Activated T-helper 1 cell treated with anti-CD3 and anti-CD28 coated beads, Interleukin-12 subunit alpha, Interleukin-12 subunit beta, Interleukin-2, Interleukin-4 antibody, amounts not matched to agents 30 ng/mL and 10 ng/mL and 1 ng/mL, durations not matched to agents 14 hours and 24 hours and 36 hours (primary cell): ENCODE measurements around the gene IFT22. TPM values are rescaled to one million over a fixed set of nuclear protein-coding genes. Genes with fewer than 3 reads are reported as not detected.
"Not testable (repeated sequence)": the region's sequence is repeated elsewhere in the genome, so short reads cannot be mapped to it uniquely, and the experiment has no call there.

ENCODE experiments used
- DNase-seq: peaks from one replicate; pipeline ENCODE4 v3.0.0; 2021; ENCODE audit warnings: low spot score
- H3K27ac Mint-ChIP-seq: one replicate; pipeline ENCODE4 v1.8.0; 2021; ENCODE audit warnings: mild to moderate bottlenecking, mixed read lengths
- H3K27me3 Mint-ChIP-seq: one replicate; pipeline ENCODE4 v1.8.0; 2022; ENCODE audit warnings: mild to moderate bottlenecking, moderate library complexity, mixed read lengths; ENCODE audit not compliant: insufficient read depth
- H3K36me3 Mint-ChIP-seq: one replicate; pipeline ENCODE4 v1.8.0; 2021; ENCODE audit warnings: low read depth, mixed read lengths
- H3K4me1 Mint-ChIP-seq: one replicate; pipeline ENCODE4 v1.8.0; 2021; ENCODE audit warnings: low read depth, mixed read lengths
- H3K4me3 Mint-ChIP-seq: one replicate; pipeline ENCODE4 v1.8.0; 2021; ENCODE audit warnings: mild to moderate bottlenecking, moderate library complexity, mixed read lengths
- H3K9me3 Mint-ChIP-seq: one replicate; pipeline ENCODE4 v1.8.0; 2021; ENCODE audit warnings: mixed read lengths
- intact Hi-C: fragments of 100-400 bp; cut with micrococcal nuclease; formaldehyde crosslinking; loops from one replicate; pipeline ENCODE4 v1.15.1; 2024
- total RNA-seq: library from RNA; stranded (reverse); gene quantifications from 2 replicates; pipeline ENCODE4 v1.2.3, GENCODE V29; 2022

IFT22 gene
- total RNA-seq, 1 donor from 2014 or later, result 4.4 TPM

DNA sequence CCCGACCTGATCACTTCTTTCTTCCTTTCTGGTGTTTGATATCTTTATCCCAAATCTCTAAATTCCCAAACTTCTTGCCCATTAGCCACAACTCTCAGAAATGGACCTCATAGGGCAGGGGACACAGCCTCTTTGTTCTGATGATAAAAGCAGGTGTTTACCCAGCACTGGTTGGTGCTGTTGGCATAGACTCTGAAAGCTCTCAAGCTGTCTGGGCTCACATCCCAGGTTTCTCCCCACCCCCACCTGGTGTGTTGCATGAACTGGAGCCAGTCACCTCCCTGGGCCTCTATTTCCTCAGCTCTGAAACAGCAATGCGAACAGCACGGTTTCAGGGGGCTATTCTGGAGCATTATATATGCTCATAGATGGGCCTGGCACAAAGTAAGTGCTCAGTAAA lies 35.7 kb downstream of the IFT22 start:
- not testable (repeated sequence) for H3K27ac Mint-ChIP-seq, H3K36me3 Mint-ChIP-seq, H3K9me3 Mint-ChIP-seq, H3K4me3 Mint-ChIP-seq, DNase-seq
- Mint-ChIP-seq H3K4me1 (peaks cover 21% of the 10 kb centered on the region), H3K27me3 (peaks cover 19% of the 10 kb centered on the region)
- intact Hi-C loops, result loop anchor here (10.0 kb wide), 1 partner anchor 391 kb away; the partner anchor contains the start of gene ACHE

- Mint-ChIP-seq H3K27me3 (peaks cover 14% of the 10 kb centered on the region), H3K4me3 (no peak overlapping the region), H3K27ac (no peak overlapping the region), H3K36me3 (no peaks in the 10 kb centered on the region), H3K9me3 (no peaks in the 10 kb centered on the region), H3K4me1 (peaks cover 16% of the 10 kb centered on the region)
- DNase-seq, result no peak
- intact Hi-C loops, result loop anchor here (10.0 kb wide), 1 partner anchor 390 kb away; the partner anchor contains the start of gene ACHE
These were observed 36.4 kb downstream of the IFT22 start for GRCh38 chr7:101285171-101285570.

DNA sequence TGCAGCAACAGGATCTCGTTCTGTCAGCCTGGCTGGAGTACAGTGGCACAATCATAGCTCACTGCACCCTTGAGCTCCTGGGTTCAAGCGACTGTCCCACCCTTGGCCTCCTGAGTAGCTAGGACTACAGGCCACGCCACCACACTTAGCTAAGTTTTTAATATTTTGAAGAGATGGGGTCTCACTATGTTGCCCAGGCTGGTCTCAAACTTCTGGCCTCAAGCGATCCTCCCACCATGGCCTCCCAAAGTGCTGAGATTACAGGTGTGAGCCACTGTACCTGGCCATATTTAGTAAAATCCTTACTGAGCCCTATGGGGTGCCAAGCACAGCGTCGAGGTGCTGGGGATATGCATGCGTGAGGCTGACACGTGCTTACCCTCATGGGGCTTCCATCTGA lies 40.7 kb downstream of the IFT22 start:
- not testable (repeated sequence) for H3K27me3 Mint-ChIP-seq, H3K9me3 Mint-ChIP-seq, H3K4me1 Mint-ChIP-seq, H3K27ac Mint-ChIP-seq, DNase-seq, H3K4me3 Mint-ChIP-seq, H3K36me3 Mint-ChIP-seq
- intact Hi-C loops, result loop anchor here (10.0 kb wide), 1 partner anchor 386 kb away; the partner anchor contains the start of gene ACHE

DNA sequence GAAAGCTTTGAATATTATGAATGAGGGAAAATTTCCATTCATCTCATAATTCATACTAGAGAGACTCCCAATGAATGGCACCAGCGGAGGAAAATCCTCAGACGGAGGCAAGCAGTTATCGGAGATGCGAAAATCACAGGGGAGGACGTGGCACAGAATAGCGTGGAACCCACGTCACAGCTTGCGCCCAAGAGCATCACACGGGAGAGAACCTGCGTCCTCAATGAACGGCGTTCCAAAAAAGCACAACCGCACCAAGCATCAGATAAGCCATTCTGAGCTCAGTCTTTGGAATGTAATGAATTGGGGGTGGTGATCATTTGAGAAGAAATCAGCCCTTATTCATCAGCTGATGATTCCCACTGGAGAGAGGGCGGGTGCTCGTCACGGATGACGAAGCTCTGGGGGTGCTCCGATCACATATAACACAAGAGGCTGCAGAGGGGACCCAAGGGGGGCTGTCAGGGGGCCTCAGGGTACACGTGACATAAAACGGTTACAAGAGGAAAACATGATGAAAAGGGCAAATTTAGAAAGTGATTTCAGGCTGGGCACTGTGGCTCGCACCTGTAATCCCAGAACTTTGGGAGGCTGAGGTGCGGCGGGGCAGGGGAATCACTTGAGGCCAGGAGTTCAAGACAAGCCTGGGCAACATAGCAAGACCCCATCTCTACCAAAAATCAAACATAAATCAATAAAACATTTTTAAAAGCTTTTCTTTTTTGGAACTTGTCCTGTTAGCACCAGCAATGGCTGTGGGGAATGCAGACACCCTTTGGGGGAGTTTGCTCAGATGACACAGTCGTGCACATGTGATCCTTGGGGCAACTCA lies 42.9 kb downstream of the IFT22 start:
- intact Hi-C loops, result no loop called here
- H3K27ac Mint-ChIP-seq, result peak overlapping the region; percentile 18
- H3K36me3 Mint-ChIP-seq, result no peaks in the 10 kb centered on the region
- no peak overlapping the region for H3K4me3 Mint-ChIP-seq
- peaks cover 7% of the 10 kb centered on the region for H3K4me1 Mint-ChIP-seq
- no peak for DNase-seq
- no peaks in the 10 kb centered on the region for H3K9me3 Mint-ChIP-seq
- H3K27me3 Mint-ChIP-seq, result peaks cover 5% of the 10 kb centered on the region

GRCh38 chr7:101277155-101277554 lies 44.5 kb downstream of the IFT22 start:
- no peaks in the 10 kb centered on the region for H3K4me1 Mint-ChIP-seq
- no peaks in the 10 kb centered on the region for H3K27me3 Mint-ChIP-seq
- intact Hi-C loops, result no loop called here
- H3K27ac Mint-ChIP-seq, result no peak overlapping the region
- no peaks in the 10 kb centered on the region for H3K36me3 Mint-ChIP-seq
- no peak overlapping the region for H3K4me3 Mint-ChIP-seq
- H3K9me3 Mint-ChIP-seq, result no peaks in the 10 kb centered on the region
- DNase-seq, result no peak

GRCh38 chr7:101273206-101273605 lies 48.4 kb downstream of the IFT22 start:
- H3K9me3 Mint-ChIP-seq, result no peaks in the 10 kb centered on the region
- no peaks in the 10 kb centered on the region for H3K4me1 Mint-ChIP-seq
- no peak for DNase-seq
- no peak overlapping the region for H3K4me3 Mint-ChIP-seq
- intact Hi-C loops, result loop anchor here (5.0 kb wide), 1 partner anchor 519 kb away; no protein-coding TSS in a partner anchor
- H3K27ac Mint-ChIP-seq, result no peak overlapping the region
- no peaks in the 10 kb centered on the region for H3K36me3 Mint-ChIP-seq
- no peaks in the 10 kb centered on the region for H3K27me3 Mint-ChIP-seq

- Mint-ChIP-seq H3K27me3 (no peaks in the 10 kb centered on the region), H3K9me3 (no peaks in the 10 kb centered on the region), H3K36me3 (no peaks in the 10 kb centered on the region), H3K4me1 (no peaks in the 10 kb centered on the region), H3K4me3 (no peak overlapping the region), H3K27ac (no peak overlapping the region)
- intact Hi-C loops, result loop anchor here (5.0 kb wide), 1 partner anchor 521 kb away; no protein-coding TSS in a partner anchor
- DNase-seq, result no peak
These were observed 50.6 kb downstream of the IFT22 start for GRCh38 chr7:101271021-101271420.

DNA sequence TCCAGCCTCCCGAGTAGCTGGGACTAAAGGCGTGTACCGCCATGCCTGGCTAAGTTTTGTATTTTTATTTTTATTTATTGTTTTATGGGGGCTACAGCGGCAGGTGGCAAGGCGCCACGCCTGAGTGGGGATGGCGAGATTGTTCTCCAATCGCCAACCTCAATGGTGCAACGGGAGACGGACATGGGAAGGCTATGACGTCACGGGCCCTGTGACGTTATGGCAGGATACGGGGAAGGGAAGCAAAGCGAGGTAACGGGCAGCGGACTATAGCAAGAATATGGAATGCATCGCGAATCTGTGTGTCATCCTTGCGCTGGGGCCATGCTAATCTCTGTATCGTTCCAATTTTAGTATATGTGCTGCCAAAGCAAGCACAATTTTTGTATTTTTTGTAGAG lies 51.9 kb downstream of the IFT22 start:
- Mint-ChIP-seq H3K4me1 (no peaks in the 10 kb centered on the region), H3K9me3 (no peaks in the 10 kb centered on the region), H3K36me3 (no peaks in the 10 kb centered on the region), H3K27me3 (no peaks in the 10 kb centered on the region), H3K27ac (no peak overlapping the region), H3K4me3 (no peak overlapping the region)
- intact Hi-C loops, result loop anchor here (5.0 kb wide), 1 partner anchor 523 kb away; no protein-coding TSS in a partner anchor
- DNase-seq, result no peak

- no peaks in the 10 kb centered on the region for H3K9me3 Mint-ChIP-seq
- H3K36me3 Mint-ChIP-seq, result no peaks in the 10 kb centered on the region
- no peaks in the 10 kb centered on the region for H3K4me1 Mint-ChIP-seq
- intact Hi-C loops, result no loop called here
- peaks cover 2% of the 10 kb centered on the region for H3K27me3 Mint-ChIP-seq
- no peak for DNase-seq
- H3K4me3 Mint-ChIP-seq, result no peak overlapping the region
- H3K27ac Mint-ChIP-seq, result no peak overlapping the region
These were observed 55.7 kb downstream of the IFT22 start for GRCh38 chr7:101265622-101266516.

DNA sequence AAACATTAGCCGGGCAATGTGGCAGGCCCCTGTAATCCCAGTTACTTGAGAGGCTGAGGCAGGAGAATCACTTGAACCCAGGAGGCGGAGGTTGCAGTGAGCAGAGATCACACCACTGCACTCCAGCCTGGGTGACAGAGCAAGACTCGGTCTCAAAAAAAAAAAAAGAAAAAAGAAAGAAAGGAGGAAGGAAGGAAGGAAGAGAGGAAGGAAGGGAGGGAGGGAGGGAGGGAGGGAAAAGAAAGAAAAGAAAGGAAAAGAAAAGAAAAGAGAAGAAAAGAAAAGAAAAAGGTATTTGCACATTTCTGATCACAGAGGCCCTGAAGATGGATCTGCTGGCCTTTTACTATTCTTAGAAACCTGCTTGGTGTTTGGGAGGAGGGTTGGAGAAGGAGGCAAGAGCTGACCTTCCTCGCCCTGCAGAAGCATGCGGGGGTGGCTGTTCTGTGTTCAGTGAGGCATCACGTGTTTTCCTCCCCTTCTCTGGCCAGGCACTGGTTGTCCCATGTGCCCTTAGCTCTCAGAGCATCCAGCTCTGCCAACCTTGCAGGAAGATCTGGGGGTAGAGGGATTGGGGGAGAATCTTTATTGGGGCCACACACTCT lies 57.4 kb downstream of the IFT22 start:
- intact Hi-C loops, DNase-seq, H3K4me3 Mint-ChIP-seq, H3K27me3 Mint-ChIP-seq, H3K27ac Mint-ChIP-seq, H3K4me1 Mint-ChIP-seq, H3K36me3 Mint-ChIP-seq, H3K9me3 Mint-ChIP-seq: not testable (repeated sequence)
